Measurements from ENCODE around the gene VOPP1.
A peak's percentile ranks its signal among the peaks of the same experiment; 100 is the strongest.

Gene VOPP1

DNA sequence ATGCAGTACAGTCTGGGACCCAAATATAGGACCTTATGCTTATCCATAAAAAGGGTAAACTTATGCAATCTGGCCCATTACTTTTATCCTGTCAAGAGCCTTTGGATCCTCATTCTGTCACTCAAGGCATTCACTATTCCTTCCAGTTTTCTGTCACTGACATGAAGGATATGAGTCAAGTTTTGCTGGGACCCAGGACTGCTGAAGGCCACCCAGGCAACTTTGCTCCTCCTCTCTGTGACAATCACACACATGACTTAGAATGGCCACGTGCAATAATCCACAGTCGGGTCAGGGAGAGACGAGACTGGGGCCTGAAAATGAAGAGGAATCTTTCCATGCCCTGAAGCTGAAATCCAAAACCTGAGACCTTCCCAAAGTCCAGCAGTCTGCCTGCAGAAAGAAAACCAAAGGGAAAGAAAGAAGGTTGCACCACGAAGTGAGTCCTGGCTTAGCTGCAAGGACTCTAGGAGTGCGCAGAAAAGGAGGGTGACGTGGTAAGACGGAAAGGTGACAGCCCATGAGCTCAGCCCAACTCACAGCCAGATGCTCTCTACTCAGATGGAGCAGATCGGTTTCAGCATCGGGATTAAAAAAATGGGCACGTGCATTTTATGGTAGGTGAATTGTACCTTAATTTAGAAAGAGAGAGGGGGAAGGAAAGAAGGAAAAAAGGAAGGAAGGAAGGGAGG is 67.2 kb downstream of the VOPP1 start:
- no peak overlapping the region for H2AFZ ChIP-seq (ENCODE audit: low read length)
- no peaks in the 10 kb centered on the region for H4K20me1 ChIP-seq (ENCODE audit: insufficient read depth, low read length)
- no peak for DNase-seq
- H3F3A ChIP-seq (ENCODE audit: insufficient read depth, low read length), result peaks cover 67% of the 10 kb centered on the region
- peak overlapping the region; percentile 52; the same call in 1 of the 2 replicates for H3K9ac ChIP-seq (ENCODE audit: low read length)
- H3K9me2 ChIP-seq (replicated peaks; ENCODE audit: insufficient read depth, low read length), result no peaks in the 10 kb centered on the region
- no peak overlapping the region for H3K4me3 ChIP-seq (ENCODE audit: low read length)
- H3K36me3 ChIP-seq (replicated peaks; ENCODE audit: insufficient read depth, low read length), result peaks cover 17% of the 10 kb centered on the region
- H3K4me1 ChIP-seq (ENCODE audit: low read length), result peaks cover 89% of the 10 kb centered on the region
- H3K27me3 ChIP-seq (replicated peaks; ENCODE audit: insufficient read depth, low read length), result no peaks in the 10 kb centered on the region
- no peaks in the 10 kb centered on the region for H3K9me3 ChIP-seq (replicated peaks; ENCODE audit: insufficient read depth, low read length)
- peak overlapping the region; percentile 33 for H3K4me2 ChIP-seq (ENCODE audit: low read depth, low read length)
- TF ChIP-seq, protein P1, sequence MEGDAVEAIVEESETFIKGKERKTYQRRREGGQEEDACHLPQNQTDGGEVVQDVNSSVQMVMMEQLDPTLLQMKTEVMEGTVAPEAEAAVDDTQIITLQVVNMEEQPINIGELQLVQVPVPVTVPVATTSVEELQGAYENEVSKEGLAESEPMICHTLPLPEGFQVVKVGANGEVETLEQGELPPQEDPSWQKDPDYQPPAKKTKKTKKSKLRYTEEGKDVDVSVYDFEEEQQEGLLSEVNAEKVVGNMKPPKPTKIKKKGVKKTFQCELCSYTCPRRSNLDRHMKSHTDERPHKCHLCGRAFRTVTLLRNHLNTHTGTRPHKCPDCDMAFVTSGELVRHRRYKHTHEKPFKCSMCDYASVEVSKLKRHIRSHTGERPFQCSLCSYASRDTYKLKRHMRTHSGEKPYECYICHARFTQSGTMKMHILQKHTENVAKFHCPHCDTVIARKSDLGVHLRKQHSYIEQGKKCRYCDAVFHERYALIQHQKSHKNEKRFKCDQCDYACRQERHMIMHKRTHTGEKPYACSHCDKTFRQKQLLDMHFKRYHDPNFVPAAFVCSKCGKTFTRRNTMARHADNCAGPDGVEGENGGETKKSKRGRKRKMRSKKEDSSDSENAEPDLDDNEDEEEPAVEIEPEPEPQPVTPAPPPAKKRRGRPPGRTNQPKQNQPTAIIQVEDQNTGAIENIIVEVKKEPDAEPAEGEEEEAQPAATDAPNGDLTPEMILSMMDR (IDR thresholded peaks at IDR 0.05; ENCODE audit: low read length), result no peak
- TF ChIP-seq EZH2 (optimal IDR thresholded peaks at IDR 0.05; ENCODE audit: low read depth, low read length), result no peak
- no peak for TF ChIP-seq EZH2phosphoT487 (IDR thresholded peaks at IDR 0.05; ENCODE audit: low read length)
- peaks cover 84% of the 10 kb centered on the region for H3K79me2 ChIP-seq (ENCODE audit: low read length)
- peak overlapping the region; percentile 90 for H3K27ac ChIP-seq (ENCODE audit: low read length)

DNA sequence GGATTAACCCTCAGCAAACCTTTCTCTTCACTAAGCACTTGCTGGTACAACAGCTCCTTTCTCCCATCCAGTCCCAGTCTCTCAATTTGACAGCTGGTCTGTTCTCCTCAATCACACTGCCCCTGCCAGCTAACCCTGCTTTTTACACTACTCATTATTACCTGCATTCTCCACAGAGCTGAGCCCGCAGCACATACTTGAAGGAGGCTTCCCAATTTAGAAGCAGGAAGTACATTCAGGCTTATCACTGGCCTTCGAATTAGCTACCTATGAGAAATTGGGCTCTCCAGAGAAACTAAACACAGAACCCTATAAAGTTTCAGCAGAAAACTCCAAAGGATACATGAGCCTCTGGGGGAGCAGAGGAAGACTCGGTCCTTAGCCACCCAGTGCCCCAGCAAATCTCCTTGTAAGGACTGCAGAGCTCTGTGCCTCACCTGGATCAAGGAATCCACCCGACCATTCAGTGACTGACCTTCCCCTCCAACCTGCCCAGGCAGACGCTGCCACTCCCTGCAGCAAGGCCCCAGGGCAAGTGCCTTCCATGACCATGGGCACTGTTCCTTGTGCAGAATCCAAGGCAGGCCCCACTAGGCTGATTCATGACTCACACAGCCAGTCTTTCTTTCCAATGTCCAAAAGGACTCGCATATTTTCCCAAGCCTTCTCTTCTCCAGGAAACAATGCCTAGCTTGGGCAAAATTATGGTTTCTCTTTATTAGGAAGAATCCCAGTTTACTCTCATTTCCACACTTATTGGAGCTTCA is 68.0 kb downstream of the VOPP1 start:
- Histone ChIP-seq H3K27me3 (replicated peaks; ENCODE audit: insufficient read depth, low read length) (no peaks in the 10 kb centered on the region), H3K36me3 (replicated peaks; ENCODE audit: insufficient read depth, low read length) (peaks cover 17% of the 10 kb centered on the region), H2AFZ (ENCODE audit: low read length) (no peak overlapping the region), H3K9me2 (replicated peaks; ENCODE audit: insufficient read depth, low read length) (no peaks in the 10 kb centered on the region), H4K20me1 (ENCODE audit: insufficient read depth, low read length) (no peaks in the 10 kb centered on the region), H3K4me2 (ENCODE audit: low read depth, low read length) (peak overlapping the region; percentile 33), H3K79me2 (ENCODE audit: low read length) (peaks cover 87% of the 10 kb centered on the region), H3K4me3 (ENCODE audit: low read length) (no peak overlapping the region), H3K9ac (ENCODE audit: low read length) (peak overlapping the region; percentile 52), H3K4me1 (ENCODE audit: low read length) (peaks cover 81% of the 10 kb centered on the region), H3K9me3 (replicated peaks; ENCODE audit: insufficient read depth, low read length) (no peaks in the 10 kb centered on the region), H3K27ac (ENCODE audit: low read length) (peak overlapping the region; percentile 90), H3F3A (ENCODE audit: insufficient read depth, low read length) (peaks cover 58% of the 10 kb centered on the region)
- DNase-seq, result peak; percentile 49
- TF ChIP-seq EZH2phosphoT487 (IDR thresholded peaks at IDR 0.05; ENCODE audit: low read length), result no peak
- no peak for TF ChIP-seq EZH2 (optimal IDR thresholded peaks at IDR 0.05; ENCODE audit: low read depth, low read length)
- TF ChIP-seq, protein P1 (IDR thresholded peaks at IDR 0.05; ENCODE audit: low read length), result peak; percentile 15

DNA sequence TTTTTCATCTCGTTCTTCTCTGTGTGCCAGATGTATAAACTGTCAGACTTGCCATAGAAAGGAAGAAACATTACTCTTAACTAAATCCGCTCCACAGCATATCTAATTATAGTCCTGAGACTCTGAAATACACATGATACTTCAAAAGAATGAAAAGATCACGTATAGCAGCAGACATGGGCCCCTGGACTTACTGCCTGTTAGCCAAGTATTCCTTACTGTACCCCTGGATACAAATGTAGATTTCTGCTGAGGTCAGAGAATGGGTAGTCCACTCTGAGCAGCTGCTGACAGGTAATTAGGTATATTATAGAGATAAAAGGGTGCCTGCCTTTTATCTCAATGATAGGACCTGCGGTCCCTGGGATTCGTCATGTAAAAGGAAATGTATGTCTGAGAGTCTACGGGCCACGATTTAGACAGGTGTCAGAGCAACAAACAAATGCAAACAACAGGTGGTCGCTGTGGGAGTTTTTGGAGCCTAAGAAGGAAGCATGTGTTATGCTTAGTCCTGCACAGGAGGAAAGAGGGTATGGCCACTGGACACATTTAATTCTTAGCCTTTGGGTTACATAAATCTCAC is 69.4 kb downstream of the VOPP1 start:
- peak; percentile 59 for DNase-seq
- Histone ChIP-seq H3F3A (ENCODE audit: insufficient read depth, low read length) (peaks cover 45% of the 10 kb centered on the region), H3K9me3 (replicated peaks; ENCODE audit: insufficient read depth, low read length) (no peaks in the 10 kb centered on the region), H3K9me2 (replicated peaks; ENCODE audit: insufficient read depth, low read length) (no peaks in the 10 kb centered on the region), H3K4me3 (ENCODE audit: low read length) (no peak overlapping the region), H3K27ac (ENCODE audit: low read length) (peak overlapping the region; percentile 90), H2AFZ (ENCODE audit: low read length) (no peak overlapping the region), H3K4me2 (ENCODE audit: low read depth, low read length) (peak overlapping the region; percentile 33), H3K36me3 (replicated peaks; ENCODE audit: insufficient read depth, low read length) (peaks cover 18% of the 10 kb centered on the region), H4K20me1 (ENCODE audit: insufficient read depth, low read length) (no peaks in the 10 kb centered on the region), H3K9ac (ENCODE audit: low read length) (peak overlapping the region; percentile 52), H3K4me1 (ENCODE audit: low read length) (peaks cover 70% of the 10 kb centered on the region), H3K79me2 (ENCODE audit: low read length) (peaks cover 99% of the 10 kb centered on the region), H3K27me3 (replicated peaks; ENCODE audit: insufficient read depth, low read length) (no peaks in the 10 kb centered on the region)
- no peak for TF ChIP-seq EZH2 (optimal IDR thresholded peaks at IDR 0.05; ENCODE audit: low read depth, low read length)
- TF ChIP-seq EZH2phosphoT487 (IDR thresholded peaks at IDR 0.05; ENCODE audit: low read length), result no peak
- TF ChIP-seq, protein P1 (IDR thresholded peaks at IDR 0.05; ENCODE audit: low read length), result no peak
